Measurements from ENCODE around the gene UBXN10.

UBXN10 gene

DNA sequence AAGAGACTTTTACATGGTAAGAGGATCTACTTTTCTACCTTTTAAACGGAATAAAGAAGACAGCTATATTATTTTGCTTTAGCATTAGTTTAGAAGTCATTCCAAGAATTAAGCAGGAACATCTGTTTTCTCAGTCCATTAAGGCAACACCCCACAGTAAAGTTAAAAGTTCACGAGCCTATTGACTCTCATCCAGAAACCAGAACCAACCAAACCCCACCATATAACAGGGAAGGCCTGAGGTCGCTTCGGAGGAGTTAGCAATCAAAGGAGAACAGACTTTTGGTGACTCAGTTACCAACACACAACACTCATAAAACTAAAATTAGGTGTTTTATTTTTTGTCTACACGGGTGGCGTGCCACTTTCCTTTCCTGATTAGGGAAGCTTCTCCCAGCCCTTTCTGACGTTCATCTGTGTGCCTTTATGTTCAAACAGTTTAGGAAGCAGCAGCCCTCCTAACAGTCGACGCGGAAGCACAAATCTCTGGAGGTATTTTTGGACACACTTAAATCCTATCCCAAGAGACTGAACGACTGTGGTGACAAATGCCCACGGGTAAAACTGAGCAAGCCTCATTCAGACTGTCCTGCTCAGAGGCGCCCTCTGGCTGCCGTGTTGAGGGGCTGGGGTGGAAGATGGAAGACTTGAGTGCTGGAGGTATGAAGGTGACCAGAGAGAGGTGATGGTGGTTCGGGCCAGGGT lies 9.0 kb downstream of the UBXN10 start:
- TF ChIP-seq CTCF (IDR thresholded peaks at IDR 0.05; ENCODE audit: insufficient read depth, low read depth, low read length, missing control alignments): peak; percentile 92
- no peak overlapping the region for H3K4me3 ChIP-seq (ENCODE audit: low read depth, low read length)
- DNase-seq (ENCODE audit: low read depth): peak; percentile 63

GRCh38 chr1:20195462-20195780 lies 9.5 kb downstream of the UBXN10 start:
- no peak for DNase-seq (ENCODE audit: low read depth)
- no peak overlapping the region for H3K4me3 ChIP-seq (ENCODE audit: low read depth, low read length)
- TF ChIP-seq CTCF (IDR thresholded peaks at IDR 0.05; ENCODE audit: insufficient read depth, low read depth, low read length, missing control alignments): no peak

DNA sequence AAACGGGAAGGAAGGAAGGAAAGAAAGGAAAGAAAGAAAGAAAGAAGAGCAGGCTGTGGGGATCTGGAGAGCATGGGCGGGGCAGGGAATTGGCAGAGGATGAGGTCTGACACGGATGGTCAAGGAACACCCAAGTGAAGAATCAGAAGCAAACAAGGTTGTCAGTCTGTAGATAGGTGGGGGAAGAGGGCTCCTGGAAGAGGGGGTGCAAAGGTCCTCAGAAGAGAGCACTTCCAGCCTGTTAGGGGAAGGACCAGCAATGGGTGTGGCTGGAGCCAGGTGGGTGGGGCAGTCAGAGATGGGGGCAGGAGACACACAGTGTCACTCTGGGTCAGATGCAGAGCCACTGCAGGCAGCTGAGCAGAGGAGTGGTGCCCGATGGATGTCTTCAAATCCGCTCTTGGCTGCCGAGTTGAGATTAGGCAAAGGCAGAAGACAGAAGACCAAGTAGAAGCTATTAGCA lies 11.5 kb downstream of the UBXN10 start:
- TF ChIP-seq CTCF (IDR thresholded peaks at IDR 0.05; ENCODE audit: insufficient read depth, low read depth, low read length, missing control alignments): no peak
- no peak for DNase-seq (ENCODE audit: low read depth)
- no peak overlapping the region for H3K4me3 ChIP-seq (ENCODE audit: low read depth, low read length)

DNA sequence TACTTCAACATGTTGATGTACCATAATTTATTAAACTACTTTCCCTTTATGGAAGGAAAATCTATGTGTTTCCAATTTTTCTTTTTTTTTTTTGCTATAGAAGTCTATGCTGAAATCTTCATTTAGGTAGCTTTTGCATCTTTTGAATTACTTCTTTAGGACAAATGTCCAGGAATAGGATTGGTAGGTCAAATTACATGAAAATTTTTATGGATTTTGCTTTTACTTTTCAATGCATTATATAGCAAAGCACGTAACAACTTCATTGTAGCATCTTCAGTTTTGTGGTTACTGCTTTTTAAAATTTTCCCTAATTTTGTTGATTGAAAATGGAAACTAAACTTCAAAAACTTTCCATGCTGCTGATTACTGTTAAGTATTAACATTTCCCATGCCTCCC lies 12.4 kb downstream of the UBXN10 start:
- TF ChIP-seq CTCF (IDR thresholded peaks at IDR 0.05; ENCODE audit: insufficient read depth, low read depth, low read length, missing control alignments): no peak
- no peak for DNase-seq (ENCODE audit: low read depth)
- no peak overlapping the region for H3K4me3 ChIP-seq (ENCODE audit: low read depth, low read length)

DNA sequence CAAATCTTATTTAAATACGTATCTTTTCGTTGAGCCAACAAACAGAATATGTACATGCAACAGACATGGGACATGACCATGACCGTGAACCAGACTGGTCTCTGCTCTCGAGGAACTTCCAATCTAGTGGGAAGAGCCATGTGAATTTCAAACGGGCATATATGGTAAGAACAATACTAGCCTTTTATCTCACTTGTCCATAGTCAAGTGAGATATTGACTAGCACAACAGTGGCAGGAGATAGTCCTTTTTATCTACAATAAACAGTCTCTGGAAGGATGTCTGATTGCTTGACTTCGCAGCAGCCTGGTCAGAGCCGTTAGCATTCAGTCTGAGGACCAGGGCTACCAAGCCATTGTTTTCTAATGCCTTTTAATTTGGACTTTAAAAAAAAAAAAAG lies 13.0 kb downstream of the UBXN10 start:
- DNase-seq (ENCODE audit: low read depth): no peak
- no peak for TF ChIP-seq CTCF (IDR thresholded peaks at IDR 0.05; ENCODE audit: insufficient read depth, low read depth, low read length, missing control alignments)
- no peak overlapping the region for H3K4me3 ChIP-seq (ENCODE audit: low read depth, low read length)

DNA sequence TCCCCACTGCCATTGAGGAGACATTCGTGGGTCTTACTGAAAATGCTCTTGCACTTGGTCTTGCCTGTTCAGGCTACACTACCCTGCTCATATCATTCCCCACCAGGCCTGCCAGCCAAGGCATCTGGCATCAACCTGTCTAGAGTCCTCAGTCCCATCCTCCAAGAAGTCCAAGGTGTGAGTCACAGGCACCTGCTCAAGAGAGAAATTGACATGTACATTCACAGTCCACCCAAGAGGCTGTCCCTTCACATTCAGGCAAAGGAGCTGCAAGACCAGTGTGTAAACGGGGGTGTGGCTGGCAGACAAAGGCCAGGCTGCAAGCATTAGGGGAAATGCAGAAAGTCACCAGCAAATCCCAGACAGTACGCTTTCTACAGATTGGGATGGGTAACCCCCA lies 13.5 kb downstream of the UBXN10 start:
- no peak overlapping the region for H3K4me3 ChIP-seq (ENCODE audit: low read depth, low read length)
- TF ChIP-seq CTCF (IDR thresholded peaks at IDR 0.05; ENCODE audit: insufficient read depth, low read depth, low read length, missing control alignments): no peak
- no peak for DNase-seq (ENCODE audit: low read depth)

GRCh38 chr1:20199840-20200239 lies 13.9 kb downstream of the UBXN10 start:
- DNase-seq (ENCODE audit: low read depth): no peak
- no peak for TF ChIP-seq CTCF (IDR thresholded peaks at IDR 0.05; ENCODE audit: insufficient read depth, low read depth, low read length, missing control alignments)
- H3K4me3 ChIP-seq (ENCODE audit: low read depth, low read length): no peak overlapping the region
